GM19023 (cell line): ENCODE data around the gene RPAP2.
"Not testable (repeated sequence)": the region's sequence is repeated elsewhere in the genome, so short reads cannot be mapped to it uniquely, and the experiment has no call there.

Experiments
- ATAC-seq: cut with Tn5 transposase; IDR thresholded peaks from one replicate; pipeline ENCODE4 v1.9.1; 2021; ENCODE audit warnings: mild to moderate bottlenecking, moderate library complexity; ENCODE audit not compliant: unreplicated experiment

RPAP2 gene

GRCh38 chr1:92323473-92324453, 24.9 kb downstream of the RPAP2 start:
- ATAC-seq, result no peak

DNA sequence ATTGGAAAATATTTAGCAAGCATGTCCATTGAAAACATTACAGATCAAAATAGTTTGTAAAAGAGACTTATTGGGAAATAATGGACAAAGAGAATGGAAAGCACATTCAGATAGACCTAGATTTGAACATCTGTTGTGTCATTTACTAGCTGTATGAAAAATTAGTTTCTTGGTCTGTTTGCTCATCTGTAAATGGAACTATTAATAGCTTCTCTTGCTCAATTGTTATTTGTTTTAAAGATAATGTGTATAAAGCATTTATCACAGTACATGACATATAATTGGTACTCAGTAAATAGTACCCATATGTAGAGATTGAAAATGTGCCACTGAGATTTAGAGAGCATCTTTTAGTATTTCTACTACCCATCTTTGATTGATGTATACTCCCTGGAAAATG, 25.9 kb downstream of the RPAP2 start:
- ATAC-seq, result no peak

GRCh38 chr1:92326681-92327080, 27.8 kb downstream of the RPAP2 start:
- ATAC-seq, result no peak

DNA sequence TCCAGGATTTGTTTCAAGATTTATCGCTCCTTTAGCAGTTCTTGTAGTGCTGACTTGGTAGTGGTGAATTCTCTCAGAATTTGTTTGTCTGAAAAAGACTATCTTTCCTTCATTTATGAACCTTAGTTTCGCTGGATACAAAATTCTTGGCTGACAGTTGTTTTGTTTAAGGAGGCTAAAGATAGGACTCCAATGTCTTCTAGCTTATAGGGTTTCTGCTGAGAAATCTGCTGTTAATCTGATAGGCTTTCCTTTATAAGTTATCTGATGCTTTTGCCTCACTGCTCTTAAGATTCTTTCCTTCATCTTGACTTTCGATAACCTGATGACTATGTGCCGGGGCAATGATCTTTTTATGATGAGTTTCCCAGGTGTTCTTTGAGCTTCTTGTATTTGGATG, 28.9 kb downstream of the RPAP2 start:
- no peak for ATAC-seq

- no peak for ATAC-seq
Observed at GRCh38 chr1:92329347-92330129, 30.7 kb downstream of the RPAP2 start.

- no peak for ATAC-seq
Observed at GRCh38 chr1:92333668-92334067, 34.8 kb downstream of the RPAP2 start.

DNA sequence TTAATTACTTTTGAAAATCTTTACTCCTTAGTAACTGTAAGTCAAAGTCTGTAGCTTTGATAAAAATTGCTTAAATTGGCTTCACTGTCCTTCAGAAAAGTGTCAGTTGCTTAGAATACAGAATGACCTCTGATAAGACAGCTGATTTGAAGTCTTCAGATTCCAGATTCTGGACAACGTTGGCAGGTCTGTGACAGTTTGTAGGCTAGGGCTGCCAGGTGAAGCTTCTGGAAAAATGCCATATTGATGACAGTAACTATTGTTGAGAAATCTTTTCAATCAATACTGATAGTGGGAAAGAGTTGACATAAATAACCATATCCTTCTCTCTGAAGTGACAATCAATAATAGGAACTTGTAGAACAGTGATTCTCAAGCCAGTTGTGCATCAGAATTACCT, 41.3 kb downstream of the RPAP2 start:
- ATAC-seq, result no peak

DNA sequence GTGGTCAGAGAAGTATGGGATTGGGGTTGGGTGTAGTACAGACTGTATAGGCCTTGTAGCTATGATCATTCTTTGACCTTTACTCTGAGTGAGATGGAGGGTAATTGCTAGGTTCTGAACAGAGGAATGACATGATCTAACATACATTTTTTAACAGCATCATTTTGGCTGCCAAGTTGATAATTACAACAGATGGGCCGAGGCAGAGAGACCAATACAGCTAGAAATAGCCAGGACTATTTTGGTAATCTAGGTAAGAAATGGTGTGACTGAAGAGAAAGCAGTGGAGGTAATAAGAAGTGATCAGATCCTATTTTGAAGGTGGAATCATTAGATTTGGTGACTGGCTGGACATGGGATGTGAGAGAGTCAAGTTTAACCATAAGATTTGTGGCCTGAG, 43.5 kb downstream of the RPAP2 start:
- ATAC-seq, result no peak

- ATAC-seq, result no peak
Observed at GRCh38 chr1:92343061-92343460, 44.2 kb downstream of the RPAP2 start.

DNA sequence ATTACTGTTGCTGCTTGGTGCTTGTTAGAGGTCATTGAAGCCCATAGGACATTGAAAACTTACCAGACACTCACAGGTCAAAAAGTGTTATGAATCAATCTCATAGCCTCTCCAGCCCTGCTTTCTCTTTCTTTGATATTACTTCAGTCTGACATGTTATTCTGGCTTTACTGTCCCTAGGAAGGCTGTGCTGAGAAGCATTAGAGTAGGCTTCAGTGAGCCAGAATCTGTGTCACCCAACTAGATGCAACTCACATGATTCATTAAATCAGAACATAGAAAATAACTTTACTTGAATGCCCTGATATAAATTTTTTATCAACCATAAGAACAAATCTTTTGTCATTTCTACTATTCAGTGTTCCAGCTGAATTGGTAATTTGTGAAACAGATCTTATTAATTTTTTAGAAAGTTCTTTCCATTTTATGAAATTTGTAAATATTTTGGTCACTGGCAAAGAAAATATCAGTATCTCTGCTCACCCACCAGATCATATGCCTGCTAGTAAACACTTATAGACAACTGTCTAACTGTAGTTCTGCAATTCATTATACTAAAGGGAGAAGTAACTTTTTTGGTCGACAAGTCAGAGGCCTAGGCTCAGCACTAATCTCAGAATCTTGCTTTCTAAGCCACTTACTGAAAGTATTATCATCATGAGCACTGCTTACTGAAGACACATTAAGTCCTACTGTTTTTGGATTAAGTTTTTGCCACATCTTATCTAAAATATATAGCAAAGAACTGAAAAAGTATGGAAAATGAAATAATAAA, 48.2 kb downstream of the RPAP2 start:
- no peak for ATAC-seq

DNA sequence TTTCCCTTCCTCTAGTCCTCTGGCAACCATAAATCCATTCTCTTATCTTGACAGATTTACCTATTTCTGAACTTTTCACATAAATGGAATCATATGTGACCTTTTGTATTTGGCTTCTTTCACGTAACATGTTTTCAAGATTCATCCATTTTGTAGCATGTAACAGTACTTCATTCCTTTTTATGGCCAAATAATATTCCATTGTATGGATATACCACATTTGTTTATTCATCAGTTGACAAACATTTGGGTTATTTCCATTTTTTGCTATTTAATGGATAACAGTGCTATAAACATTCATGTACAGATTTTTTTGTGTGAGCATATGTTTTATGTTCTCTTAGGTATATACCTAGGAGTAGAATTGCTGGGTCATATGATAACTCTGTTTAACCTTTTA, 54.0 kb downstream of the RPAP2 start:
- ATAC-seq, result no peak

DNA sequence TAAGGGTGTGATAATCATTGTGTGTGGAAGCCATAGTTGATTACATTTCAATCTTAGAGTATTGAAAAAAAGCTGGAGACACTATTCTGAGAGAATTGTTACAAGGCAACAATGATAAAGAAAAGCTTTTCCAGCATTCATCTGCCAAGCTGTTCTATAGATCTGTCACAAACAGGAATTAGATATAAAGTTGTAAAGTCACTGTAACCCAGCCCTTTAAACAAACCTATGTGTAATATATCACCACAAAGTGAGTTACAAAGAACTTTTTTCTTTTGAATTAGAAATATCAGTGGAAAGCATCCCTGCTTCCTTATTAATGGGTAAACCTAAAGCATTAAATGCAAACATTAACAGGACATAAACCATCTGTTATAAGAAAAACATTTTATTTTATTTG, 55.4 kb downstream of the RPAP2 start:
- no peak for ATAC-seq

DNA sequence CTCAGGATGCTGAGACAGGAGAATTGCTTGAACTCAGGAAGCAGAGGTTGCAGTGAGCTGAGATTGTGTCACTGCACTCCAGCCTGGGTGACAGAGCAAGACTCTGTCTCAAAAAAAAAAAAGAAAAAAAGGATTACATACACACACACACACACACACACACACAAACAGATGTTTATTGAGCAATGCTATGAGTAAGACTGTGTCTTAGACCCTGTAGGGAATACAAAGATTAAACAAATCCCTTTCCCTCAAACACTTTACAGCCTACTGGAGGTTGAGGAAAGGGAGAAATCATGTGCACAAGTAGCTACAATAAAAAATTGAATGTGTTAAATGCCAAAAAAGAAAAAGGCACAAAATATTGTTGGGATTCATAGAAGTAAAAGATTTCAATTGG, 58.1 kb downstream of the RPAP2 start:
- ATAC-seq, result no peak

DNA sequence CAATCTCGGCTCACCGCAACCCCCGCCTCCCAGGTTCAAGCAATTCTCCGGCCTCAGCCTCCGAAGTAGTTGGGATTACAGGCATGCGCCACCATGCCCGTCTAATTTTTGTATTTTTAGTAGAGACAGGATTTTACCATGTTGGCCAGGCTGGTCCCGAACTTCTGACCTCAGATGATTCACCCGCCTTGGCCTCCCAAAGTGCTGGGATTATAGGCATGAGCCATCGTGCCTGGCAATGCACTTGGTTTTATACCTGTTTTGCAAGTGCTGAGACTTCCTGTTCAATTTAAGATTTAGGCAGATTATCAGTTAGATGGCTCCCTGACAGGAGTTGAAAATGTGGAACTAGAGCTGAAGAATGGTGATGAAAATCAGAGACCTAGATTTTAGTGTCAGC, 60.5 kb downstream of the RPAP2 start:
- ATAC-seq, result not testable (repeated sequence)

DNA sequence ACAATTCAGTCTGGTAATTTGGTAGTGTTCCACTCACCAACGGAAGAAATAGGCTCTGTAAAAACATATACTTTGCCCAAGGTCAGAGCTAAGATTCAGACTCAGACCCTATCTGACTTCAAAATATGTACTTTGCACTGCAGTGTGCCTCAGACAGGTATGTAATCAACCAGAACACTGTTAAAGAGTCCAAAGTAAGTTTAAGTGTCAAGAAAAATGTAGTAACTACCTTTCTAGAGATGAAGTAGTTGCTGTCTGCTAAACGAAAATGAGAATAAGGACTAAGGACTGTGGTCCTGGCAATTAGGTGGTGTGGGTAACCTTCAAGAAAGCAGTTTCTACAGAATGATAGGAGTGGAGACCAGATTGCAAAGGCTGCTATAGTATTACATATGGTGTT, 61.1 kb downstream of the RPAP2 start:
- ATAC-seq, result no peak

DNA sequence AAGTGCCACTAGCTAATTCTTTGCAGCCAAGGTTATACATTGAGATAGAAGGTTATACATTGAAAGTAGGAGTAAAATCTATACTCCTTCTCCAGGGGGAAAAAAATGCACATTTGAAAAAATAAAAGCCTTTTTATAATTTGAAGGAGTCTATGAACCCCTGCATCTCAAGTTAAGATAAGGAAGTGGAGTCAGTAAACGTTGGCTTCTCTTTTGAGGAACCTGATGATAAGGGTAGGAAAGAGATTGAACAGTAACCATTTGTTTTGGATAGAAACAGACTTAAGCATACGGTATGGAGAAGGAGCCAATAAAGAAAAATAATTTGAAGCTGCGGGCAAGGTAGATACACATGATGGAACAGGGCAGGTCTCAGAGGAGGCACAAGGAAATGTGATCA, 64.1 kb downstream of the RPAP2 start:
- ATAC-seq, result no peak

- no peak for ATAC-seq
Observed at GRCh38 chr1:92363401-92363800, 64.5 kb downstream of the RPAP2 start.

DNA sequence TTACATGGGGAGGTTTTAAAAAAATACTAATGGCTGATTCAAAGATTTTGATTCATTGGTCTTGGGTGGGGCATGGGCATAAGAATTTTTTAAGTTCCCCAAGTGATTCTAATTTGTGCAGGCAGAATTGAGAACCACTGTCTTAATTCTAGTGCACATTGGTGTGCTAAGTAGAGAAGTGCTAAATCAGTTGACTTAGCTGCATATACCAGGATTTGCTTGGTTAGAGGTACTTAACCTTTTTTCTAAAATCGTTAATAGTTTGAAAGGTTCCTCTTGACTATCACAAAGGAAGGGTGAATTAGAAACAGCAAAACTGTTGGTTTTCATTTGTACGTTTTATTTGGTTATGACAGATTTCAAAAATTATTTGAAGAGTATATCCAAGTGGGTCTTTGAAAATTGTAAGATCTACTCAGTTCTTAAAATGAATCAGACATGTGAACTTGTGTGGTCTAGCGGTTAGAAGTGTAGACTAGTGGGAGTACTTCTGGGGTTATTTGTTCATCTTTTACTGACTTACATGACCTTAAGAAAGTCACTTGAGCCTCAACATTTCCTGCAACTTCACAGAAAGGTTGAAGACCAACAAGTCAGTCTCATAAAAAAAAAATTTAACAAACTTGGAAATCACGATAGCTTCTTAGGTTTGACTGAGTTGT, 66.7 kb downstream of the RPAP2 start:
- ATAC-seq, result no peak

- ATAC-seq, result no peak
Observed at GRCh38 chr1:92366040-92366395, 67.2 kb downstream of the RPAP2 start.

DNA sequence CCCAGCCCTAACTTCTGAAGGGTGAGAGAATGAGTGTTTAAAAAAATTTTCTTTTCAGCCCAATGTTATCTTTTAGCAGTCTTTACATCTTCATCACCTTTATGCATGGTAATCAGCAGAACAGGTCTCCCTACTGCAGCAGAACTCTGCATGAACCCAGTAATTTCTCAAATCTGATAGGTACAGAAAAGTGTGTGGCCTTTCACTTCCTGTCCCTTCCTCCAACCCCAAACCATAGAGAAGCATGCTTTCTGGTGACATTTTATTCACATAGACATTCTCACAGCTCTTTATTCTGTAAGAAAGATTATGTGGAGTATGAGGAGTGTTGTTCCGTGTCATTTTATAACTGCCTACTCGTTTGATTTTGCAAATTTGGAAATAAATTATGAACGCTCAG, 68.6 kb downstream of the RPAP2 start:
- no peak for ATAC-seq

DNA sequence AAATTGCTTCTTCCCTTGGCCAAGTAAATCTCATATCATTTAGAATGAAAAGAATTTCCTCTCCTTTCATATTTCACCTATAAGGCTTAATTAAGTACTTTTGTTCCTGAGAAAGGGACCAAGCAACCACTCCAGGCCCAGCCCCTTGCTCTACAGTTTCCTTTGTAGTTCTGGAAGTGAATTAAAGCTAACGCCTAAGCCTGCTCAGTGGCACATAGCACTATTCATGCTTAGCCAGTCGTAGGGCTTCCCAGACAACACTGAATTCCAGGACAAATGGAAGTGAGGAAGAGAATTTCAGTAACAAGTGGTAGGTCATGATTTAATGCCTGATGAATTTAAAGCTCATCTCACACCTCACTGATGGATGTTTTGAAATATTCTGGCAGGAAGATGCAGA, 73.3 kb downstream of the RPAP2 start:
- no peak for ATAC-seq
